ENCODE data around the gene RBMS3. TPM values are rescaled to one million over a fixed set of nuclear protein-coding genes. Genes with fewer than 3 reads are reported as not detected.

The RBMS3 gene
- total RNA-seq, 1 donor from 2014 or later = 70.0 TPM

- no peaks in the 10 kb centered on the region for H3K4me1 ChIP-seq
- no peaks in the 10 kb centered on the region for H3K27me3 ChIP-seq
- intact Hi-C loops (cut with DNase I) = no loop called here
- DNase-seq (ENCODE audit: extremely low spot score in 2 of 2) = no peak
- H3K36me3 ChIP-seq = no peaks in the 10 kb centered on the region
- TF ChIP-seq POLR2AphosphoS5 (IDR thresholded peaks at IDR 0.05; ENCODE audit: insufficient read depth in 1 of 2, low read depth in 1 of 2) (no peak), CTCF (IDR thresholded peaks at IDR 0.05) (no peak), POLR2A (IDR thresholded peaks at IDR 0.05) (no peak)
- no peak overlapping the region for H3K4me3 ChIP-seq
- no peaks in the 10 kb centered on the region for H3K9me3 ChIP-seq
- H3K27ac ChIP-seq = no peak overlapping the region
Observed at GRCh38 chr3:29240887-29241286, 40.0 kb upstream of the RBMS3 start.

- no peak overlapping the region for H3K4me3 ChIP-seq
- no peaks in the 10 kb centered on the region for H3K9me3 ChIP-seq
- H3K27me3 ChIP-seq = no peaks in the 10 kb centered on the region
- no peaks in the 10 kb centered on the region for H3K36me3 ChIP-seq
- no peak overlapping the region for H3K27ac ChIP-seq
- no peak for DNase-seq (ENCODE audit: extremely low spot score in 2 of 2)
- no peaks in the 10 kb centered on the region for H3K4me1 ChIP-seq
- intact Hi-C loops (cut with DNase I) = no loop called here
- TF ChIP-seq POLR2A (IDR thresholded peaks at IDR 0.05) (no peak), POLR2AphosphoS5 (IDR thresholded peaks at IDR 0.05; ENCODE audit: insufficient read depth in 1 of 2, low read depth in 1 of 2) (no peak), CTCF (IDR thresholded peaks at IDR 0.05) (no peak)
Observed at GRCh38 chr3:29241855-29242254, 39.0 kb upstream of the RBMS3 start.

DNA sequence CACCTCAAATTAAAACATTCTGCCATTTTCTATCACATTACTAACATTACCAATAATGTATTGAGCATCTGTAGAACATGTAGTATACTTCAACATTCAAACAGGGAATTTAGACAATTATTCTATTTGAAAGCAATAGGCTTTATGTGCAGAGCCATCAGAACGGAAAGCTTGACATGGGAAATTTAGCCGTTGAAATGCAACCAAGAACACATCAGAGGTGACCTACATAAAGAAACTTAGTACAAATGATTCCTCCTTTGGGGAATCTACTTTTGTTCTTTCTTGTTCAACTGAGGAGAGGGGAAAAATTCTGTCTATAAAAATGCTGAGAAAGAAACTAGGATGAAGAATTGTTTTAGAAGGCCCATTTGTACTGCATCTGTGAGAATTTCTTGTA lies 38.6 kb upstream of the RBMS3 start:
- TF ChIP-seq POLR2AphosphoS5 (IDR thresholded peaks at IDR 0.05; ENCODE audit: insufficient read depth in 1 of 2, low read depth in 1 of 2) = no peak
- Histone ChIP-seq H3K9me3 (no peaks in the 10 kb centered on the region), H3K27me3 (no peaks in the 10 kb centered on the region), H3K27ac (no peak overlapping the region), H3K36me3 (no peaks in the 10 kb centered on the region), H3K4me3 (no peak overlapping the region), H3K4me1 (no peaks in the 10 kb centered on the region)
- intact Hi-C loops (cut with DNase I) = no loop called here
- no peak for DNase-seq (ENCODE audit: extremely low spot score in 2 of 2)

DNA sequence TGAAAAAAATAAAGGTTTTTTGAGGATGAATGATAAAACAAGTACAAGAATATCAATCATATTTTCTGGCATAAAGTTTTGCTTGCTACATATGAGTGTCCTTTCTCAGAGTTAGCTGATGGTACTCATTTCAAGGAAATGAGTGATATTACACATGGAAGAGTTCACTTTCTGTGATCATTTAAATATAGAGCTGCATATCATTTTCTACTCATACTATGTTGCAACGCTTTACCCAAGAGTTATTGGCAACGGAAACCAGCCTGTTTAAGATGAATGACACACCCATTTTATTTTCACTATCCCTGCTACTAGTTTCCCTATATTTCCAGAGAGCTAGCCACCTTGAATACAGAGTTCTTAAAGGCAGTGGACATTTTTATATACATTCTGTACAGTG lies 35.4 kb upstream of the RBMS3 start:
- H3K27ac ChIP-seq = no peak overlapping the region
- H3K9me3 ChIP-seq = no peaks in the 10 kb centered on the region
- H3K36me3 ChIP-seq = no peaks in the 10 kb centered on the region
- H3K27me3 ChIP-seq = no peaks in the 10 kb centered on the region
- H3K4me1 ChIP-seq = no peaks in the 10 kb centered on the region
- no peak overlapping the region for H3K4me3 ChIP-seq
- intact Hi-C loops (cut with DNase I) = no loop called here
- DNase-seq (ENCODE audit: extremely low spot score in 2 of 2) = no peak
- TF ChIP-seq POLR2AphosphoS5 (IDR thresholded peaks at IDR 0.05; ENCODE audit: insufficient read depth in 1 of 2, low read depth in 1 of 2) = no peak
- TF ChIP-seq CTCF (IDR thresholded peaks at IDR 0.05) = no peak
- no peak for TF ChIP-seq POLR2A (IDR thresholded peaks at IDR 0.05)

GRCh38 chr3:29247088-29247745 lies 33.7 kb upstream of the RBMS3 start:
- Histone ChIP-seq H3K36me3 (no peaks in the 10 kb centered on the region), H3K4me3 (no peak overlapping the region), H3K4me1 (no peaks in the 10 kb centered on the region), H3K9me3 (no peaks in the 10 kb centered on the region), H3K27ac (no peak overlapping the region), H3K27me3 (no peaks in the 10 kb centered on the region)
- intact Hi-C loops (cut with DNase I) = no loop called here
- DNase-seq (ENCODE audit: extremely low spot score in 2 of 2) = no peak
- TF ChIP-seq POLR2AphosphoS5 (IDR thresholded peaks at IDR 0.05; ENCODE audit: insufficient read depth in 1 of 2, low read depth in 1 of 2) = no peak
- TF ChIP-seq POLR2A (IDR thresholded peaks at IDR 0.05) = no peak
- TF ChIP-seq CTCF (IDR thresholded peaks at IDR 0.05) = no peak

Measured in vagina (tissue), 2 donors.